Measurements from ENCODE around the gene PRELID1.
"Not testable (repeated sequence)": the region's sequence is repeated elsewhere in the genome, so short reads cannot be mapped to it uniquely, and the experiment has no call there.

The PRELID1 gene, protein sequence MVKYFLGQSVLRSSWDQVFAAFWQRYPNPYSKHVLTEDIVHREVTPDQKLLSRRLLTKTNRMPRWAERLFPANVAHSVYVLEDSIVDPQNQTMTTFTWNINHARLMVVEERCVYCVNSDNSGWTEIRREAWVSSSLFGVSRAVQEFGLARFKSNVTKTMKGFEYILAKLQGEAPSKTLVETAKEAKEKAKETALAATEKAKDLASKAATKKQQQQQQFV

GRCh38 chr5:177303121-177303924 lies at the start of gene PRELID1, which contains the start of gene RAB24:
TSS of gene PRELID1 (plus strand) at chr5:177303799. CDS start at chr5:177303986, 187 bp downstream.
TSS of gene RAB24 (minus strand) at chr5:177303719. CDS start at chr5:177303288, 431 bp downstream.
- peak; percentile 50 for DNase-seq

GRCh38 chr5:177256296-177256695 lies 47.3 kb upstream of the PRELID1 start:
- DNase-seq: no peak

GRCh38 chr5:177258711-177259110 lies 44.9 kb upstream of the PRELID1 start:
- DNase-seq: not testable (repeated sequence)

DNA sequence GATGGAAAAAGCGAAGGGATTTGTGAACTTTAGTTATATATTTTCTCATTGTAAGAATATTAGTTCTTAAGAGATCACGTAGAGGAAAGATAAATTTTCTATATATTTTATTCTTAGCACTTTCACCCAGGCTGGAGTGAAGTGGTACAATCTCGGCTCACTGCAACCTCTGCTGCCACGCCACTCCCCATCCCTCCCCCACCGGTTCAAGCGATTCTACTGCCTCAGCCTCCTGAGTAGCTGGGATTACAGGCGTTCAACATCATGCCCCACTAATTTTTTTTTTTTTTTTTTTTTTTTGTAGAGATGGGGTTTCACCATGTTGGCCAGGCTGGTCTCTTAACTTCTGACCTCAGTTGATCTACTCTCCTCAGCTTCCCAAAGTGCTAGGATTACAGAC lies 42.6 kb upstream of the PRELID1 start:
- DNase-seq: no peak

GRCh38 chr5:177261510-177261909 lies 42.1 kb upstream of the PRELID1 start:
- DNase-seq: no peak

DNA sequence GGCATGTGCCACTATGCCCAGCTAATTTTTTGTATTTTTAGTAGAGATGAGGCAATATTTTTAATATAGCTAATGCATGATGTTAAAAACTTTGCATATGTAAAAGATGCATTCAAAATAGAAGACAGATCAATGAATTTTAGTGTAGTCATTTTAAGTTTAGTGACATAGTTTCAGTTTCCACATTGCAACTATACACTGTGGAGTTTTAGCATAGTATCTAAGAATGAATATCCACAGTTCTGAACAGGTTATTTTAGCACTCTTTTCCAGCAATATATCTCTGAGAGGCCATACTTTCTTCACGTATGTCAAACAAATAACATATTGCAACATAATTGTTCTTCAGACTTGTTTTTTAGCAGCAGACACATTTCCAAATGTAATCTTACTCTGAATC lies 39.4 kb upstream of the PRELID1 start:
- DNase-seq: no peak

DNA sequence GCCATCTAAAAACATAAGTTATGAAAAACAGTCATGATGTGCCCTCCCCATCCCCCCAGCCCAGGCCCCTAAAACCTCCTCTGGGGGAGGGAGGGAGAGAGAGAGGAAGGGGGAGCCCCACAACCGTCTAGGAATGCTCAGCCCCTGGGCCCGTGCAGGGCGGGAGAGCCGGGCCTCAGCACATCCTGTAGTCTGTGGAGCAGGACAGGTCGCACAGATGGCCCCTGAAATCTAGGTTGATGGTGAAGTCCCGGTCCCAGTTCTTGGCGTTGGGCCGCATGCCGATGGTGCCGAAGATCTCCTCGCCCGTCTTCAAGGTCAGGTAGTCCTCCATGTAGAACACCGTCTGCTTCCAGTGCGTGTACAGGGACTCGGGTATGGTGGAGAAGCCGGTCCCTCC lies 38.2 kb upstream of the PRELID1 start:
- no peak for DNase-seq

- DNase-seq: no peak
Observed at GRCh38 chr5:177269232-177269895, 34.2 kb upstream of the PRELID1 start.

DNA sequence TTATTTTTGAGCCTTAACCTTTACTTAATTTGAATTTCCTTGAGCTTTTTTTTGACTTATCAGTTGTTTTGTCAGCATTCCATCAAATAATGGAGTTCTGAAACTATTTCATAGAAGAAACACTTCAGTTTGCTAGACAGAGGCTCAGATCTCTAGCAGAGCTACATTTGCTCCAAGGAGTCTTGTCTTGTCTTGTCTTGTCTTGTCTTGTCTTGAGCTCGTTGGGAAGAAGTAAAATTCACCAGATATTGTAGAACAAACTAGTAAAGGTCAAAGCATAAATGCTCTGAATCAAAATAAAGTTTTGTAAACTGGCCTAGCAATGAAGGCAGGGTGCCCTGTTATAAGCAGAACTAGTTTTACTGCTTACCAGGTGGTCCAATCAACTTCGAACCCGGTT lies 33.6 kb upstream of the PRELID1 start:
- no peak for DNase-seq

DNA sequence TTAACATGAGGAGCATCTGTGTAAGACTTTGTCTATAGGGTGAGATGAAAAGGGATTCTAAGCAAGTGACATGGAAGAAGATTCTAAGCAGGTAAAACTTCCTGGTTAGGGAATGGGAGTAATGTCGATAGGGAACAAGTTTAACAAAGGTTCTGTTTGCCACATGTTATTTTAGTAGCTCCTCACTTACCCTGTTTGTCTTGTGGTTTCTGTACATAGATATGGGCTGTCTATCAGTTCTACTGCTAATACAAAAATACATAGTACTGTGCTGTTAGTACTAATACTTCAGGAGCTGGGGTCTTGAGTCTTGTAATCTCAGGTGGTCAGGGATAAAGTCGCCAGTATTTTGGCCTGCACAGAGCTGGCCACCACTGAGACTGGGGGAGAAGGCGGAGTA lies 32.9 kb upstream of the PRELID1 start:
- no peak for DNase-seq

GRCh38 chr5:177271113-177271512 lies 32.5 kb upstream of the PRELID1 start:
- no peak for DNase-seq

DNA sequence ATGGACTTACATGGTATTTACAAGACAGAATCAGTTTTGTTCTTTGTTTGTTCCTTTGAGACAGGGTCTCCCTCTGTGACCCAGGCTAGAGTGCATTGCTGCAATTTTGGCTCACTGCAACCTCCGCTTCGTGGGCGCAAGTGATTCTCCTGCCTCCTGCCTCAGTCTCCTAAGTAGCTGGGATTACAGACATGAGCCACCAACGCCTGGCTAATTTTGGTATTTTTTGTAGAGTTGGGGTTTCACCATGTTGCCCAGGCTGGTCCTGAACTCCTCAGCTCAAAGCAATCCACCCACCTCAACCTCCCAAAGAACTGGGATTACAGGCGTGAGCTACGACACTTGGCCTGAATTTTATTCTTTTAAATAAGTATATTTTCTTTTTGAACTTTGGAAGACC lies 27.7 kb upstream of the PRELID1 start:
- DNase-seq: no peak

GRCh38 chr5:177276886-177277285 lies 26.7 kb upstream of the PRELID1 start:
- DNase-seq: no peak

GRCh38 chr5:177288191-177288590 lies 15.4 kb upstream of the PRELID1 start:
- no peak for DNase-seq

DNA sequence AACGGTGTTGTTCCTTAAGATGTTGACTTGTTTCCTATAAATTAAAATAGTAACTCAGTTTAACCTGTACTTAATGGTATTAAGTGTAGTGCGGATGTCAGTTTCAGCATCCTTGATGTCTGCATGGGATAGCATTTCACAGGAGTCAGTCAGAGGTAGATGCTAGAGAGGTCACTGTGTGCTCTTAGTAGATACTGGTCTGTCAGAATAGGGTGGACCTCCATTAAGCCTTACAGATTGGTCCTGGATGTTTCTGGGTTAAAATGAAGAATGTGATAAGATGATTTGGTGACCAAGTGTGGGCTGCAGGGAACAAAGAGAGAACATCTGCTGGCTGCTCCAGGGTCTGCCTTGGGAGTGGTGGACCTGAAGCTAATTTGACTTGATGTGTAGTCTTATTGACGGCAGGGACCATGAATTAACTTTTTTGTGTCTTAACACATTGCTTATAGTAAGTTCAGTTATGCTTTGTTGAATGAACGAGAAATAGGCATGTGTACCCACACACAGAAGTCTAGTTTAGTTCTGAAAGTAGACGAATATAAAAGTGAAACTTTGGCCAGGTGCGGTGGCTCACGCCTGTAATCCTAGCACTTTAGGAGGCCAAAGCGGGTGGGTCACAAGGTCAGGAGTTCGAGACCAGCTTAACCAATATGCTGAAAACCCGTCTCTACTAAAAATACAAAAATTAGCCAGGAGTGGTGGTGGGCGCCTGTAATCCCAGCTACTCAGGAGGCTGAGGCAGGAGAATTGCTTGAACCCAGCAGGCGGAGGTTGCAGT lies 12.6 kb upstream of the PRELID1 start:
- DNase-seq: no peak

GRCh38 chr5:177291735-177292134 lies 11.9 kb upstream of the PRELID1 start:
- no peak for DNase-seq

DNA sequence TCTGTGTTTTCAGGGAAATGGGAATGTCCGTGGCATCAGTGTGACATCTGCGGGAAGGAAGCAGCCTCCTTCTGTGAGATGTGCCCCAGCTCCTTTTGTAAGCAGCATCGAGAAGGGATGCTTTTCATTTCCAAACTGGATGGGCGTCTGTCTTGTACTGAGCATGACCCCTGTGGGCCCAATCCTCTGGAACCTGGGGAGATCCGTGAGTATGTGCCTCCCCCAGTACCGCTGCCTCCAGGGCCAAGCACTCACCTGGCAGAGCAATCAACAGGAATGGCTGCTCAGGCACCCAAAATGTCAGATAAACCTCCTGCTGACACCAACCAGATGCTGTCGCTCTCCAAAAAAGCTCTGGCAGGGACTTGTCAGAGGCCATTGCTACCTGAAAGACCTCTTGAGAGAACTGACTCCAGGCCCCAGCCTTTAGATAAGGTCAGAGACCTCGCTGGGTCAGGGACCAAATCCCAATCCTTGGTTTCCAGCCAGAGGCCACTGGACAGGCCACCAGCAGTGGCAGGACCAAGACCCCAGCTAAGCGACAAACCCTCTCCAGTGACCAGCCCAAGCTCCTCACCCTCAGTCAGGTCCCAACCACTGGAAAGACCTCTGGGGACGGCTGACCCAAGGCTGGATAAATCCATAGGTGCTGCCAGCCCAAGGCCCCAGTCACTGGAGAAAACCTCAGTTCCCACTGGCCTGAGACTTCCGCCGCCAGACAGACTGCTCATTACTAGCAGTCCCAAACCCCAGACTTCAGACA lies 9.6 kb upstream of the PRELID1 start:
- no peak for DNase-seq

GRCh38 chr5:177294632-177295031 lies 9.0 kb upstream of the PRELID1 start:
- no peak for DNase-seq

DNA sequence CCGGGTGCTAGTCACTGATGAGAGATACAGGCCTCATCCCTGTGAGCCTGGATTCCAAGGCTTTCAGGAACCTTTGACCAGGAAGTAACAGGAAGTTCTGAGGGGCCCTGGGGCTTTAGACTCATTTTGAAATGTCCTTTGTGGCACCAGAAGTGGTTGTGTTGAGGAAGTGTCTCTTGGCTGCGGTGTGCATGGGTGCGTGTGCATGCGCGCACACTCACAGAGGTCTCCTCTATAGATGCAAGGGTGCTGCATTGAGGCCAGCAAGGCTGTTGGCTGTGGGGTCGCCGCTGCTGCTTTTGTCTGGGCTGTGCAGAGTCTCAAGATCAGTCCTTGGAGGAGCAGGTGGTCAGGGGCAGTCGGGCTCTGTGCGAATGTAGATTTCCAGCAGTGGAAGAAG lies 7.7 kb upstream of the PRELID1 start:
- no peak for DNase-seq

GRCh38 chr5:177296581-177296980 lies 7.0 kb upstream of the PRELID1 start:
- no peak for DNase-seq

DNA sequence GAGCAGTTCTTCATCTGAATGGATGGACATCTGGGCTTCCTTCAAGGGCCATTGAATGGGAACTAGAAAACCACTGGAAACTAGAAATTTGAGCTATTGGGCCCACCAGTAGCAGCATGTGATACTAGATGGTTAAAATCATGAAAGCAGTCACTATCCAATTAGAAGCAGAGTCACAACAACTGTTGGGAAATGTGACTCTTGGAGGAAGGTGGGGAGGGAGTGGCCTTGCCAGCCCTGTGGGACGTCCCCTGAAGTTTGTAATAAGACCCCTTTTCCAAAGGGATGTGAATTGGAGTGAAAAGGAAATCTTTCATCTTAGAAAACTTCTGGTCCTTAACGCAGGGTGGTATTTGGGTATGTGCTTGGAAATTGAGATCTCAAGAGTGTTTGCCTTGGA lies 5.7 kb upstream of the PRELID1 start:
- no peak for DNase-seq

DNA sequence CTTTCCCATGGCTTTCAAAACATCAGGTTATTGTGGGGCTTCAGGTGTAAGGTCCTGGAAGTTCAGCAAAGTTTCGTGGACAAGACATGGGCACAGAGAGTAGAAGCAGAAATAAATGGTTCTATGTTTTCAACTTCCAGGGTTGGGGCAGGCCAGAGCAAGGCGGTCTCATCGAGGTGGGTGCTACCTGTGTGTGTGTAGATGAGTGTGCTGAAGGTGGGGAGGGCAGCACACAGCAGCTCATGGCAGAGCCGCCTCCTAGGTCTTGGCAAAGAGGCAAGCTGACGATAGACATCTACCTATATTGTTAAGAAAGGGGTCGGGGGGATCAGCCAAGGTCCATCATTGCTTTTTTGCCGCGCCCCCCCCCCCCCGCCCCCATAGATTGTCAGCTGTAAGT lies 3.9 kb upstream of the PRELID1 start:
- no peak for DNase-seq
